HT-29 (cell line): ENCODE results near the gene TDRD9. TPM values are rescaled to one million over a fixed set of nuclear protein-coding genes. Genes with fewer than 3 reads are reported as not detected.

Experiments used
- DNase-seq: peaks from one replicate; pipeline ENCODE4 v3.0.0-alpha.2; 2015; ENCODE audit warnings: low spot score
- total RNA-seq: library from RNA; depleted of rRNA; stranded (reverse); fragments of >200 nt; shearing (Covaris generic); gene quantifications from 2 replicates; pipeline ENCODE4 v1.2.3, GENCODE V29; 2014

The TDRD9 gene
- total RNA-seq, 1 experiment from 2014 or later = not detected

DNA sequence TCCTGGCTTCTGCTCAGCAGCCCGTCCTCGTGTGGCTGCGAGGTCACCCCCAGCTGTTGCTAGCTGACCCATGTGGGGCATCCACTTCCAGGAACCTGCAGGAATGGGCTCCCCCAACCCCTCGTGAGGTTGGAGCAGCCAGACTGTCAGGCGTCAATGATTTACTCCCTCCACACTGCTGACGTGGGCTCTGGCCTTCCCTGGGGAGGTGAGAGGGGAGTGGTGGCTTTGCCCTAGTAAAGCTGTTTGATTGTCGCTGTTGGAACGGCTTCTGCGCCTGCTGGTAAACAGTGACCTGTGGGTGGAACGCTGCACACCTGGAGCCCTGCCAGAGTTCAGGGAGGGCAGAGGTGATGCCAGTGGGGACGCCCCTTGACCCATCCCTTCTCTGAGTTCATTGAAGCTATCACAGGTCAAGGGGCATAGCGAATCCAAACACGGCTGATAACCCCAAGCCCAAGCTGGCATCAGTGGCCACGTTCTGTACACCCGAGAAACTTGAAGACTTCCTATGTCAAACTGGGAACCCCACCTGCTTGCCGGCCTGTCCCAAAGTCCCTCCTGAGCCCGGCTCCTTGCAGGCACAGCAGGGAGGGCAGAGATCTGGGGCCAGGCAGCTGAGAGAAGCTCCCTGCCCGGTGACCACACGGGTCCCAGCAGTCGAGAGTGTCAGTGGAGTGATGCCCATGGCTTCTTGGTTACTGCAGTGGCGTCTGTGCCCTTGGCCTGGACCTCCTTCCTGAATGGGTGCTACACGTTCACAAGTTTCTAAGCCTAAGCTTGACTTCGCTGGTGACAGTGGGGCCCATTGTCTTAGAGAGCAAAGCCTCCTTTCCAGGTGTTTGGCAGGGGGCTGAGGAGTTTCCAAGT, 160.0 kb downstream of the TDRD9 start:
- DNase-seq = no peak

DNA sequence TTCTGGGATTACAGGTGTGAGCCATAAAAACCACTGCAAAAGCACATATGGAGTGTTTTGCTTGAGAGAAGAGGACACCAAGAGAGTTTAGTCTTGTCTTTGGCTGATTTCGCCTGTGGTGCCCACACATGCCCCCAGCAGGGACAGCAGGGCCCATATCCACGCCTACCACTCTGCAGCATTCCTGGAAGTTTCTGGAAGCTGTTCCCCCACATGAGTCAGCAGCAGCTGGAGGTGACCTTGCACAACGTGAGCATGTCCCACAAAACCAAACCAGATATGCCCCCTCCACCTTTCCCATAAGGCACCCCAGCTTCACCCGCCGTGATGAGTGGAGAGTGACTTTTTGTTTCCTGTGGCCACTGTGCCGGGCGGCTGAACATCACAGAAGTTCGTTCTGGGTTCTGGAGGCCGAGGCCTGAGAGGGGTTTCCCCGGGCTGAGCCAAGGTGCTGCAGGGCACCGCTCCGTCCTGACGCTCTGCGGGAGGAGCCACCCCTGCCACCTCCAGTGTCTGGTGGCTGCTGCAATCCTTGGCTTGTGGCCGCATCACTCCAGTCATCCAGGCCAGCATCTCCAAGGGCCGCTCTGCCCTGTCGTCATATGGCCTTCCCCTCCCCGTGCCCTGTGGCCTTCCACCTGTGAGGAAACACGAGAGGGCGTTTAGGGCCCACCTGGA, 162.0 kb downstream of the TDRD9 start:
- no peak for DNase-seq

DNA sequence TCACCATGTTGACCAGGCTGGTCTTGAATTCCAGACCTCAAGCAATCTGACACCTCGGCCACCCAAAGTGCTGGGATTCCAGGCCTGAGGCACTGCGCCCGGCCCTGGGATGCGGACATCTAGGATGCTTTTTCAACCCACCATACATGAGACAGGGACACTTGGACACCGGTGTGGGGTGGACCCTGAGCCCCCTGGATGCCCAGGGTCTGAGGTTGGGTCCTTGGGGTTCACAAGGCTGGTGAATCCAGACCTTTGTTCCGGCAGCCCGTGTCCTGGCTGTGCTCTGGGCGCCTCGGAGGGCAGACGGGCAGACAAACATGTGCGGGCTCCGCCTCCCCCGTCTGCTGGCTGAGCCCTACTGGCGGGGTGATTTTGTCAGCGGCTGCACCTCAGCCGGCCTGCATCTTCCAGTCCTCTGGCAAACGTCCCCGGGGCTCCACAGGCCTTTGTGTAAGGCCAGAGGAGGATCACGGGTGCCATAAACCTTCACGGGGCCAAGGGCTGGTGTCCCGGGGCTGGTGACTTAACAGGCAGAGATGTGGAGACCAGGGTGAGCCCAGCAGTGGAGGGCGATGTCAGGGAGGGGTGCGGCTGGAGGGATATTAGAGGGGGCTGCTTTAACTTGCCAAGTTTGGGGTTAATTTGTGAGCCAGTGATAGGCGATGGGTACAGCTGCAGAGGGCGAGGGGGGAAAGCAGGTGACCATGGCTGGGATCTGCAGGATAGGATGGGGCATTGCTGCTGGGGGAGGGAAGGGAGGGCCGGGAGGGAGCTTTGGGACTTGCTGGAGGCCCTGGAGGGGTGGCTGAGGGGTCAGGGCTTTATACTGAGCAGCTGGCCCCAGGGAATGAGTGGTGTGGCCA, 163.0 kb downstream of the TDRD9 start:
- no peak for DNase-seq

DNA sequence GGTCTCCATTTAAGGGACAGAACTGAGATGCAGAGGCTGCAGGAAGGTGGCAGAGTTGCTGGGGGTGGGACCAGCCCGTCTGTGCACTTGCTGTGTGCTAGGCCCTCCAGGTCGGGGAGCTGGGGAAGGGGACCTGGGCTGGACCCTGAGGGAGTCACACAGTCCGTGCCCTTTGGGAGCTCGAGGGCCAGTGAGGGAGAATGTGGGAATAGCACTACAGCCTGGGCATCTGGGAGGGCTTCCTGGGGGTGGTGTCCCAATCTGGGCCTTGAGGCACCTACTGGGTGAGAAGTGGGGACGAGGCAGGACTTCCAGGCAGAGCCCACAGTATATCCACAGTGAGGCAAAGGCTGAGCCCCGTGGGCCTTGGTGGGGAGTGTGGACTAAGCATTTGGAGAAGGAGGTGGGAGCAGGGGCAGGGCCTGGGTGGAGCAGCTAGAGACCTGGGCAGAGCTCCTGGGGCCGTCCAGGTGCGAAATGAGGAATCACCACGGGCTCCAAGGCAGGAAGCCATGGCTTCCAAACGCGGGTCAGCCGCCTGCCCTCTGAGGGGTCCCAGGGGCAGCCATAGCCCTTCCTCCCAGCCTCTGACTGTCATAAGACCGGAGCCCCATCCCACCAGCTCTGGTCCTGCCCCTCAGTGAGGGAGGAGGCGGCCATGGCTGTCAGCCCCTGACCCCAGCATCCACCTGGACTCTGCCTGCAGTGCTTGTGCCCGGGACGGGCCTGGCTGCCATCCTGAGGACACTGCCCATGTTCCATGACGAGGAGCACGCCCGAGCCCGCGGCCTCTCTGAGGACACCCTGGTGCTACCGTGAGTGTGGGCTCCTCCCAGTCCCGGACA, 163.9 kb downstream of the TDRD9 start:
- no peak for DNase-seq

DNA sequence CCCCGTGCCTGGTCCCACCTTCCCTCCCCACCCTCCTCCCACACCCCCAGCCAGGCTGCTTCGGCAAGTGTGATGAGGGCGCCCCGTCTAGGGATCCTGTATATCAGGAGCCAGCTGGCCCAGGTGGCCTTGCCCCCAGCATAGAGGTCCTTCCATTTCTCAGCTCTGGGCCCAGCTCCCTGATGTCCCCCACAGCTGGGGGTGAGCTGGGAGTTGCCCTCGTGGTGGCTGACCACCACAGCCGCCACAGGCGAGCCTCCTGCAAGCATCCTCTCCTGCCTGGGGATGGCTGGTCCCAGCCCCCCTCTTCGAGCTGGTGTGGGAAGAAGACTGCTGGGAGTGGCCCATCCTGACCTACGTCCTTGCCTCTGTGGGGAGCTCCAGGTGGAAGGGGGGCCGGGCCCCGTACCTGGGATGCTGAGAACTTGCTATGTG, 164.7 kb downstream of the TDRD9 start:
- no peak for DNase-seq

DNA sequence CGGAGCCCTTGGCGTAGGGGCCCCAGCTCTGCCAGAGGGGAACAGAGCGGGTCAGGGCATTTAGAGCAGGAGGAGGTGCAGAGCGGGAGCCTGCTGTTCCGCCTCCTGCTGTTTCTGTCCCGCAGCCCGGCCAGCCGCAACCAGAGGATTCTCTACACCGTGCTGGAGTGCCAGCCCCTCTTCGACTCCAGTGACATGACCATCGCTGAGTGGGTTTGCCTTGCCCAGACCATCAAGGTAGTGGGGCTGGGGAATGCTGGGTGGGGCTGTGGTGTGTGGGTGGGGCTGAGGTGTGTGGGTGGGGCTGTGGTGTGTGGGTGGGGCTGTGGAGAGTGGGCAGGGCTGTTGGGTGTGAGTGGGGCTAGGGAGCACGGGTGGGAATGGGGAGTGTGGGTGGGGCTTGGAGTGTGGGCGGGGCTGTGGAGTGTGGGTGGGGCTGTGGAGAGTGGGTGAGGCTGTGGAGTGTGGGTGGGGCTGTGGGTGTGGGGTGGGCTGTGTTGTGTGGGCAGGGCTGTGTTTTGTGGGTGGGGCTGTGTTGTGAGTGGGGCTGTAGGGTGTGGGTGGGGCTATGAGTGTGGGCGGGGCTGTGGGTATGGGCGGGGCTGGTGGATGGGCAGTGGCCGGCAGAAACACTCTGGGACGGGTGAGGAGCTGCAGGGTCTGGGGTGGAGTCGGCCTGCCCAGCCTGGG, 165.3 kb downstream of the TDRD9 start:
- DNase-seq = no peak

DNA sequence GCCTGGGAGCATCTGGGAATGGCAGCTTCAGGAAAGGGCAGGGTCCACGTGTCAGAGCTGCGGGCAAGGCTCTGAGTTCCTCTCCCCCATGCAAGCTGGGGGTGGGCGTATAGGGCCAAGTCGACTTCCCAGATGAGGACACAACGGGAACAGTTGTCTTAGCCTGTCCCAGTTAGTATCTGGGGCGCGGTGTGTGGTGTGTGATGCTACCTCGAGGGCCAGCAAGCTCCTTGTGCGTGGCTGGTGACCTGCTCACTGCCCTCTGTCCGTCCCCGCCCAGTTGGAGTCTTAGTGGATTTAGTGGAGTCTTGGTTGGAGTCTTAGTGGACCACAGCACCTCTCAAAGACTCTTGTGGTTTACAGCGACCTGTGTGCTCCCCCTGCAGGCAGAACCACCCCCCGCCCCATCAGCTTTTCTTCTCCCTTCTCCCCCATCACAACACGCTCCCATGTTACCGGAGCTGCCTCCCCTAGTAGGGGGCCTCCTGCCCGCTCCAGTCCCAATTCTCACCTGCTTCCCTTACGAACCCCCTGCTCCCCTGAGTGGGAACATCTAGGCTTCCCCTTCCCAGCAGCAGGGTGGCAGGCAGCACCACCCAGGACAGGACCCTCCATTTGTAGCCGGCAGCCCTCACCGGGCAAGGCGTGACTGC, 165.9 kb downstream of the TDRD9 start:
- no peak for DNase-seq

DNA sequence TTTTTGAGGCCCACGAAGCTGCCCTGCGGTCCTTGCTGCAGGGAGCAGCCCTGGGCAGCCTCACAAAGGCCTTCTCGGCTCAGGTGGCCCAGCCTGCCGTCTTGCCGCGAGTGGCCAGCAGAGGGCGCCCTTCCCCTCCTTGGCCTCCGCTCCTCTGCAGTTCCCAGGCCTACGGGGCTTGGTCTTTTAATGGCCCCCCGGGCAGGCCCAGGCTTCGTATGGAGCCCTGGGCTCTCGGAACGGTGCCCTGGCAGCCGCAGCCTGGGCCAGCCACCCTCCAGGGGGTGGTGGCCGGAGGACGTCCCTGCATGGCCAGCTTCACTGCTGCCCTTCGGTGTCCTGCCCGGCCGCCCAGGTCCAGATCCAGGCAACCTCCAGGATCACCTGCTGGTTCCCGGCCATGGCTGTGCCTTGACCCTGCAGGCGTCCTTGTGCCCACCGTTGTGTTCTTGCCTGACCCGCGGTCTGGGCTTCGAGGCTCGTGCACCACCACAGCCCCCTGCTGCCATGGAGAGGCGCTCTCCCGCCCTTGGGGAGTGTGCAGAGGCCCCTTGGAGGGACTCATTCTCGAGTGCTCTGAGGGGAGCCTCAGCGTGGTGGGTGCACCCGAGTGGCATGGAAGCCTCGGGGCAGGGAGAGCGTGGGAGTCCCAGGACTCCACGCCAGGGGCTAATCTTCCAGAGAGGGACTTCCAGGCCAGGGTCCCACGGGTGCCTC, 166.6 kb downstream of the TDRD9 start:
- peak; percentile 53 for DNase-seq

DNA sequence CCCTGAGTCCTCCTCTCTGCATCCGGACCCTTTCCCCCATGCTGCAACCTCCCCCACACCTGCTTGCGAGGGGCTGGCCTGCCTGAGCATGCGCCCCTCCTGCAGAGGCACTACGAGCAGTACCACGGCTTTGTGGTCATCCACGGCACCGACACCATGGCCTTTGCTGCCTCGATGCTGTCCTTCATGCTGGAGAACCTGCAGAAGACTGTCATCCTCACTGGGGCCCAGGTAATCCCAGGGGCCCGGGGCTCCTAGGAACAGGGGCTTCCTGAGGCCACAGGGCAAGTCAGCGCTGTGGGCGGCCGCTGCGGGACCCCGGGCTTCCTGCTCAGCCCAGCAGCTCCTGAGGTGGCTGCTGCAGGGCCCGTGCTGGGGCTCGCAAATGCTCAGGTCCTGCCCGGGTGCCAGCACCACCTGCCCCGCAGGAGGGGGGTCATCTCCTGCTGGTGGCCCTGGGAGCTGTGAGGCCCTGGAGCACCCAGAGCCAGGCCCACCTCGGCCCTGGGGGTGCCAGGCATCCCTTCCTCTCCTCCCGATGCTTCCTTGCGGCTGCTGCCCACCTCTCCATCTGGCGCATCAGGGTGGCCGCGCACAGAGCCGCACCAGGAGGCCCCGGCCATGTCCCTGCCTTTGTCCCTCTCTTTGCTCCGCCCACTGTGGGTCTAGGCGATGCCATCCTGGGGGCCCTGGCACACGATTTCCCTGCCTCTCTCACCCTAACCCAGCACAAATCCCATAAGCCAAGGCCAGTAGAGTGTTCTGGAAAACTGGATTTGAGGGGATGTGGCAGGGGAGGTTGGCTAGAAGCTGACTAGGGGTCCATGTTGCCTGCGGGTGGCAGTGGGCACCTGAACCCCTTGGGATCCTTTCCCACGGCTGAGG, 167.4 kb downstream of the TDRD9 start:
- DNase-seq = no peak

DNA sequence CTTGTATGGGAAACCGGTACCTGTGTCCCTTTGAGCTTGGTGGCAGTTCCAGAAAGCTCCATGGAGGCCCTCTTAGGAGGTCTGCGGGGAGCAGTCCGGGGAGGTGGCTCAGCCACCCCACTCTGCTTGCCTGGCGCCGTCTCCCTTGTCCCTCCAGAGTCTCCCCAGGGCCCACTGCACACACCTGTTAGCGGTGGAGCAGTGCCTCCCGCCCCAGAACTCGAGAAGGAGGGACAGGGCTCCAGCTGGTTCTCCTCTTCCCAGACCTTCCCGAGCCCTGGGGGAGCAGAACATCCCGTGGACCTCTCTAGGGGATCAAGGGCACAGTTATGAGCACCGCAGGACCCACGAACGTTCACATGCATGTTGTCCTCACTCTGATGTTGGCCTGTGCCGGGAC, 168.1 kb downstream of the TDRD9 start:
- DNase-seq = no peak

DNA sequence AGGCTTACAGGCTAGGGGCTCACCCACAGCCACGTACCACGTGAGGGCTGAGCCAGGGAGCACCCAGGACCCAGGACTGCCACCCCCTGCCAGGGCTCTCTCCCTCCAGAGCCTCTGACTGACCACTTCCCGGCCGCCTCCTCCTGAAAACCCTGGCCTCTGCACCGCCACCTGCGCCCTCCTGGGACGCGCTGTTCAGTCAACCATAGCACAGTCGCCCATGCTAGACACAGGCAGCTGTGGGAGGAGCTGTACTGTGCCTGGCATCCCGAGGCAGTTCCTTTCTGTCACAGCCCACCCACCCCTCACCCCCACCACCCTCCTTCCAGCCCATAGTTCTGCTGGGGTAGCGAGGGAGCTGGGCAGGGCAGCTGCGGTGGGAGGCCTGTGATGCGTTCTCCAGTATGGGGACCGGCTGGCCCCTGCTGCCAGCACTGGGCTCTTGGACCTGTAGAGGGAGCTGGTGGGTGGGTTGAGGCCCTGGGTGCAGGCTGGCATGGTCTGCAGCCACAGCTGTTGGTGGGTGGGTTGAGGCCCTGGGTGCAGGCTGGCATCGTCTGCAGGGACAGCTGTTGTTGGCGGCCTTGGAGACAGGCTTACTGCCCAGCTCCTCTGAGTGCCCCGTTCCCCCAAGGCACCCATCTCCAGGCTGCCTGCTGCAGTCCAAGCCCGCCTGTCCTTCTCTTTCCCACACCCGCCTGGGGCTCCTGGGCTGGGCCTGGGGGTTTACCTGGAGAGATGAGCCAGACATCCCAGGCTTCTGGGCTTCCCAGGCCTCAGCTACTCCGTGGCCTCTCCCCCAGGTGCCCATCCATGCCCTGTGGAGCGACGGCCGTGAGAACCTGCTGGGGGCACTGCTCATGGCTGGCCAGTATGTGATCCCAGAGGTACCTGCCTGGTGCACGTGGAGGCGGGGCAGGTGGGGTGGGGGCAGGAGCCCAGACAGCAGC, 168.8 kb downstream of the TDRD9 start:
- DNase-seq = no peak

DNA sequence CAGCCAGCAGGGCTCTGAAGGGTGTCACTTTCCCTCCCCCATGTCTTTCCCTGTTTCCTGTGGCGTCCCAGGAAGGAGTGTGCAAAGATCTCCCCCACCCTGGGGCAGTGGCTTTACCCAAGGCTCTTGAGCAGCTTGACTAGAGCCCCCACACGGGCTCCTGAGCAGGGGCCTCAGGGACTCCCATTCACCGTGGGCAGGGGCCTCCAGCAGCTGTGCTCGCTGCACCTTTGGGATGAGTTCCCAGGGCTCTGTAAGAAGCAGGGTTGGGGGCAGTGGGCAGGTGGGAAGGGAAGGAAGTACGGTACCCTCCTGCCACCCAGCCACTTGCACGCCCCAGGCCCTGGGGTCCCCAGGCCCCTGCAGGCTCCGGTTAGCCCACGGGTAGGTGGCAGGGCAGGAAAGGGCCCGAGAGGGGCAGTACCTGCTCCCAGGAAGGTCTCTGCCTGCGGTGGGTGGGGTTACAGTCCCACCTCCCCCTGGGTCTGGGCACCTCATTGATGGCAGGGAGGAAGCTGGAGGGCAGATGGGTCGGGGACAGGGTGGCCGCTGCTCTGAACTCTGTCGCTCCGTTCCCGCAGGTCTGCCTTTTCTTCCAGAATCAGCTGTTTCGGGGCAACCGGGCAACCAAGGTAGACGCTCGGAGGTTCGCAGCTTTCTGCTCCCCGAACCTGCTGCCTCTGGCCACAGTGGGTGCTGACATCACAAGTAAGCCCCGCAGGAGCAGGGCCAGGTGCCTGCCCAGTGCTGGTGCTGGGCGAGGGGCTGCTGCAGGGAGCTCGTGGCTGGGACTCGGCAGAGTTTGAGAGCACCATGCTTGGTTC, 170.2 kb downstream of the TDRD9 start:
- DNase-seq = no peak

DNA sequence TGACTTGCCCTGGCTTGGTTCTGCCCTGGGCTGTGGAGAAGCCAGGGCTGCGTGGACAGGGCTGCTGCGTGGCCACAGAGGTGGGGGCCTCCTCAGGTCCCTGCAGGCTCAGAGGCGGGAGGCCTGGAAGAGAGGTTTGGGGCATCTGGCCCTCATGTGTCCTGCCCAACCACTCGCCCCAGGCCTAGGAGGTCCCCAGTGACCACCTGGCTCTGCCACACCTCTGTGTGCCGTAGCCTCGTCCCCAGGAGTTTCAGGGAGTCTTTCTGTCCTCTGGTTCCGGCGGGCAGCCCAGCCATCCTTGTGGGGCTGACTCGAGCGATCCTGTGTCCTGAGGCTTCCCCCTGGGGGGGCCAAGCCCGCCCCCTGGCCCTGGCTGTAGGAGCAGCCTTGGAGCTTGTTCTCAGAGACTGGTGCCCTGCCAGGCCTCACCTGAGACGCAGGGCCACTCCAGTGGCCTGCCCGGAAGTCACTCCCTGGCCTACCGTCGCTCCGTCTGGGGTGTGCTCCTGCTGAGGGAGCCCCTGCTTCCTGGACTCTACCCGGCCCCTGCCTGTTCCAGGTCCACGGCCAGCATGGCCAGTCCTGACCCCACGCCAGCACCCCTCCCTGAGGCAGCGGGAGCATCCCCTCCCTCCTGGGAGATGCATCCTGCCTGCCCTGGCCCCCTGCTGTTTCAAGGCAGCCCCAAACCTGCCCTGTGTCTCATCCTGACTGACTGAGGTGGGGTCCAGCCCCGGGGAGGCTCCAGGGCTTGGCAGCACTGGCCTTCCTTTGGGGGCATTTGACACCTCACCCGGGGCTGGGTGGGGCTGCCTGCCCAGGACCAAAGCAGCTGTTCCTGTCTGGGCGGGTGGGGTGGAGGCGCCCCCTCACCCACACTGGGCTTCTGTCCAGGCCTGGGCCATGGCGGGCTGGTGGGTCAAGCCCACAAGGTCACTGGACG, 171.1 kb downstream of the TDRD9 start:
- DNase-seq = no peak

DNA sequence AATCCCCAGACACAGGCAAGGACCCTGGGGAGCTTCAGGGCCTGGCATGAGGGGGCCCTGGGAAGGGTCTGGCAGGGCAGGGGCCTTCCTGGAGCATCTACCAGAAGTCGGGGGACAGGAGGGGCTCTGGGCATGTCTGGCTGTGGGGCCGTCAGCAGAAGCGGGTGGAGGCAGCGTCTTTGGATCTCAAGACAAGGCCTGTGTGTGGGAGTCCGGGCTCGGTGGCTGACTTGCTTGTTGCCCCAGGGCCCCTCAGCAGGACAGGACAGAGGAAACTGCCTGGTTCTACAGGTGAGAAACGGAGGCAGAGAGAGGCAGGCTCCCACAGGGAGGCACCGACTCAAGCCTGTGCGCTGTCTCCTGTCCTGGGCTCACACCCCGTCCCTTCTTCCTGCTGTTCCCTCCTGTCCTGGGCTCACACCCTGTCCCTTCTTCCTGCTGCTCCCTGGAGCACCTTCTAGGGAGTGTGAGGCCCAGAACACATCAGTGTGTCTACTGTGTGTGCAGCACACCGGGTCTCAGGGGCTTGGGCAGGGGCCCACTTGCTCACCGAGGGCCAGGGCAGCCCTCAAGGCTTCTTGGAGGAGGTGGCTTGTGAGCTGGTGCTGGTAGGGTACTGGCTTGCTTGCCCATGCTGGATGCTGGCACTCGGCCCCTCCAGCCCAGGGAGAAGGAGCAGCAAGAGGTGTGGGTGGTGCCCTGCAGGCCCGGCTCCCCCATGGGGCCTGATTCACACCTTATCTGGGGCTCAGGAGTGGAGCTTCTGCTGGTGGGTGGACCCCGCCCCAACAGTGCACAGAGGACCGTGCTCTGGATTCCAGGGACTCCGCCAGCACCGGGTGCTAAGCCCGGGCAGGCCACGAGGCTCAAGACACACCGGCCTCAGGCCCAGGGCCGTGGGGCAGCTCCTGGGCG, 172.2 kb downstream of the TDRD9 start:
- no peak for DNase-seq
